ENCODE data around the gene DUS2.

- TF ChIP-seq, protein P1, sequence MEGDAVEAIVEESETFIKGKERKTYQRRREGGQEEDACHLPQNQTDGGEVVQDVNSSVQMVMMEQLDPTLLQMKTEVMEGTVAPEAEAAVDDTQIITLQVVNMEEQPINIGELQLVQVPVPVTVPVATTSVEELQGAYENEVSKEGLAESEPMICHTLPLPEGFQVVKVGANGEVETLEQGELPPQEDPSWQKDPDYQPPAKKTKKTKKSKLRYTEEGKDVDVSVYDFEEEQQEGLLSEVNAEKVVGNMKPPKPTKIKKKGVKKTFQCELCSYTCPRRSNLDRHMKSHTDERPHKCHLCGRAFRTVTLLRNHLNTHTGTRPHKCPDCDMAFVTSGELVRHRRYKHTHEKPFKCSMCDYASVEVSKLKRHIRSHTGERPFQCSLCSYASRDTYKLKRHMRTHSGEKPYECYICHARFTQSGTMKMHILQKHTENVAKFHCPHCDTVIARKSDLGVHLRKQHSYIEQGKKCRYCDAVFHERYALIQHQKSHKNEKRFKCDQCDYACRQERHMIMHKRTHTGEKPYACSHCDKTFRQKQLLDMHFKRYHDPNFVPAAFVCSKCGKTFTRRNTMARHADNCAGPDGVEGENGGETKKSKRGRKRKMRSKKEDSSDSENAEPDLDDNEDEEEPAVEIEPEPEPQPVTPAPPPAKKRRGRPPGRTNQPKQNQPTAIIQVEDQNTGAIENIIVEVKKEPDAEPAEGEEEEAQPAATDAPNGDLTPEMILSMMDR (IDR thresholded peaks at IDR 0.05; ENCODE audit: low read depth, low read length, missing input control) = no peak
- no peak for TF ChIP-seq ZBTB33 (IDR thresholded peaks at IDR 0.05)
- no peak for TF ChIP-seq REST (IDR thresholded peaks at IDR 0.05)
- no peak for TF ChIP-seq JUND (IDR thresholded peaks at IDR 0.05)
- TF ChIP-seq SP1 (IDR thresholded peaks at IDR 0.05) = no peak
- TF ChIP-seq GABPA (IDR thresholded peaks at IDR 0.05 in 1 of 2, conservative IDR thresholded peaks at IDR 0.05 in 1 of 2) = no peak
Measured at GRCh38 chr16:68059804-68060203, 36.7 kb downstream of the DUS2 start.
